ENCODE data around the gene KIF19. TPM values are rescaled to one million over a fixed set of nuclear protein-coding genes. Genes with fewer than 3 reads are reported as not detected.

Gene KIF19
- polyA plus RNA-seq, 2 of the 4 experiments (the other 2 are of a cell fraction) = not detected

DNA sequence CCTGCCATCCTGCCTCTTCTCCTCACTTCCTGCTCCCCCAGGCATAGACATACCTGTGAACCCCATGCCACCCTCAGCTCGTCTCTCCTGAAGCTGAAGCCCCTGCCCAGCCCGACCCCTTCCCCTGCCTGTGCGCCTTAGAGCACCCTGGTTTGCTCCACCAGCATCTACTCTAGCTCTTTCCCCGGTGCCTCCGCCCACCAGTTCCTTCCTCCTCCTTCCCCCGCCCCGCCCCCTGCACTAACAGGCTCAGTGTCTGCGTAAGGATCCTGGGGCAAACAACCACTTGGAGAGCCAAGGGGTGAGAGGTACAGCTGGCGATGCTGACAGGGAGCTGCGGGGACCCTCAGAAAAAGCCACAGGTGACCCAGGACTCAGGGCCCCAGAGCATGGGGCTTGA, 43.2 kb downstream of the KIF19 start:
- DNase-seq (ENCODE audit: low read depth in 1 of 2, low spot score in 1 of 2) (no peak), ATAC-seq (peak; percentile 18 to 62; a peak in 3 of 6 replicates), FAIRE-seq (no peak)
- Histone ChIP-seq H3K4me2 (no peak overlapping the region; the same call in 2 of the 3 replicates), H3K4me3 (no peak overlapping the region), H3K9me3 (no peaks in the 10 kb centered on the region), H3K4me1 (peaks cover 13% of the 10 kb centered on the region; the same call in 2 of the 3 replicates), H3K27ac (no peak overlapping the region)
- POLR2A ChIA-PET = no interaction called here
- CTCF ChIA-PET = interaction anchor here (0.6 to 25.8 kb wide), 31 partner anchors 12 to 525 kb away, joined by 3 to 674 read pairs (median 8); partner anchors contain the start of genes BTBD17, CD300LB, CD300LD and FADS6
- TF ChIP-seq KDM1A (IDR thresholded peaks at IDR 0.05; ENCODE audit: low read depth) = no peak
- TF ChIP-seq ZSCAN20 (CRISPR knock-in tag; IDR thresholded peaks at IDR 0.05) = no peak
- TF ChIP-seq RNF2 (IDR thresholded peaks at IDR 0.05; ENCODE audit: borderline replicate concordance, low read depth) = no peak
- TF ChIP-seq RCOR1 (IDR thresholded peaks at IDR 0.05; ENCODE audit: low read depth, low read length) = no peak
- no peak for TF ChIP-seq ZC3H11A (IDR thresholded peaks at IDR 0.05)
- TF ChIP-seq ZFP36 (IDR thresholded peaks at IDR 0.05; ENCODE audit: borderline replicate concordance, partially characterized antibody) = no peak
- no peak for TF ChIP-seq KDM5A (IDR thresholded peaks at IDR 0.05)
- TF ChIP-seq, protein P1, sequence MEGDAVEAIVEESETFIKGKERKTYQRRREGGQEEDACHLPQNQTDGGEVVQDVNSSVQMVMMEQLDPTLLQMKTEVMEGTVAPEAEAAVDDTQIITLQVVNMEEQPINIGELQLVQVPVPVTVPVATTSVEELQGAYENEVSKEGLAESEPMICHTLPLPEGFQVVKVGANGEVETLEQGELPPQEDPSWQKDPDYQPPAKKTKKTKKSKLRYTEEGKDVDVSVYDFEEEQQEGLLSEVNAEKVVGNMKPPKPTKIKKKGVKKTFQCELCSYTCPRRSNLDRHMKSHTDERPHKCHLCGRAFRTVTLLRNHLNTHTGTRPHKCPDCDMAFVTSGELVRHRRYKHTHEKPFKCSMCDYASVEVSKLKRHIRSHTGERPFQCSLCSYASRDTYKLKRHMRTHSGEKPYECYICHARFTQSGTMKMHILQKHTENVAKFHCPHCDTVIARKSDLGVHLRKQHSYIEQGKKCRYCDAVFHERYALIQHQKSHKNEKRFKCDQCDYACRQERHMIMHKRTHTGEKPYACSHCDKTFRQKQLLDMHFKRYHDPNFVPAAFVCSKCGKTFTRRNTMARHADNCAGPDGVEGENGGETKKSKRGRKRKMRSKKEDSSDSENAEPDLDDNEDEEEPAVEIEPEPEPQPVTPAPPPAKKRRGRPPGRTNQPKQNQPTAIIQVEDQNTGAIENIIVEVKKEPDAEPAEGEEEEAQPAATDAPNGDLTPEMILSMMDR (IDR thresholded peaks at IDR 0.05) = no peak
- no peak for TF ChIP-seq ZNF302 (CRISPR knock-in tag; IDR thresholded peaks at IDR 0.05)
- TF ChIP-seq, protein P2, sequence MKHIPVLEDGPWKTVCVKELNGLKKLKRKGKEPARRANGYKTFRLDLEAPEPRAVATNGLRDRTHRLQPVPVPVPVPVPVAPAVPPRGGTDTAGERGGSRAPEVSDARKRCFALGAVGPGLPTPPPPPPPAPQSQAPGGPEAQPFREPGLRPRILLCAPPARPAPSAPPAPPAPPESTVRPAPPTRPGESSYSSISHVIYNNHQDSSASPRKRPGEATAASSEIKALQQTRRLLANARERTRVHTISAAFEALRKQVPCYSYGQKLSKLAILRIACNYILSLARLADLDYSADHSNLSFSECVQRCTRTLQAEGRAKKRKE (CRISPR knock-in tag; IDR thresholded peaks at IDR 0.05; ENCODE audit: low read depth) = no peak
- no peak for TF ChIP-seq MAFK (IDR thresholded peaks at IDR 0.05; ENCODE audit: partially characterized antibody)
- TF ChIP-seq, protein P3, sequence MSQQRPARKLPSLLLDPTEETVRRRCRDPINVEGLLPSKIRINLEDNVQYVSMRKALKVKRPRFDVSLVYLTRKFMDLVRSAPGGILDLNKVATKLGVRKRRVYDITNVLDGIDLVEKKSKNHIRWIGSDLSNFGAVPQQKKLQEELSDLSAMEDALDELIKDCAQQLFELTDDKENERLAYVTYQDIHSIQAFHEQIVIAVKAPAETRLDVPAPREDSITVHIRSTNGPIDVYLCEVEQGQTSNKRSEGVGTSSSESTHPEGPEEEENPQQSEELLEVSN (IDR thresholded peaks at IDR 0.05; ENCODE audit: borderline replicate concordance, low read depth) = no peak
- no peak for TF ChIP-seq RAD21 (conservative IDR thresholded peaks at IDR 0.05 in 1 of 2, IDR thresholded peaks at IDR 0.05 in 1 of 2)
- TF ChIP-seq SMC3 (IDR thresholded peaks at IDR 0.05) = no peak
- no peak for TF ChIP-seq CEBPB (IDR thresholded peaks at IDR 0.05)
- TF ChIP-seq POLR2A (IDR thresholded peaks at IDR 0.05; ENCODE audit: low read length) = no peak
- TF ChIP-seq RFX5 (IDR thresholded peaks at IDR 0.05) = no peak
- 28% methylated on average over 7 of the region's 10 CpGs for WGBS (ENCODE audit: missing lambda C conversion rate)

DNA sequence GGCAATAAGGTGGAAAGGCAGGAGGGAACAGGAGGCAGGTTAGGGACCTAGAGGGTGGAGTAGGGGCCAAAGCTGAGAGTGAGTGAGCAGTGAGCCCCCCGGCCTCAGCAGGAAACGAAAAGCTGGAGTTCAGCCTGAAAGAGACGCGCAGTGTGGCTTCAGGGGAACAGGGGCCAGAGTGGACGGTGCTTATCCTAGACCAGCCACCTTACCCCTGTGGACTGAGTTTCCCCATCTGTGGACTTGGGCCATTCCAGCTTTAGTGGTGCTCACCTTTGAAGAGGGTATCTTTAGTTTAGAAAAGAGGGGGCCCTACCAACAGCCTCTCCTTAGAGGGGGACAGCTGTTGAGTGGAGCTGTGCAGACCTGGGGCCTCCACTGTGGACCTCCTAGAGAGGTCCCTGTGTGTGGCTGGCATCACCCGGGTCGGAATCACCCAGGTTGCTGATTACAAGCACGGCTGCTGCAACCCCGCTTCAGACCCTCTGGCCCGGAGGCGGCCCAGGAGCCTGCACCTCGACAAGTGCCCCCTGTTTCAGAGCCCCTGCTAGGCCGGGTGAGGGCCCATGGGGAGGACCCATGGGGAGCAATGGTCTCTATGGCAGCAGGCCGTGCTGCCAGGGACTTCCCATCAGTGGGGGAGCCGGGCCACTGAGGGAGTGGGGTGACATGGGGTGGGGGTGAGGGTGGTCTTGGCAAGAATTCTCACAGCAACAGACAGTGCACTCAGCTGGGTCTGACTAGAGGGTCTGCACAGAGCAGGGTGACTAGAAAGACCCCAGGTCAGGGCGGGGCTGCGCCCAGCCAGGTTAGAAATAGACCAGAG, 43.9 kb downstream of the KIF19 start:
- no peak overlapping the region for H3K4me2 ChIP-seq
- FAIRE-seq (no peak), ATAC-seq (no peak), DNase-seq (ENCODE audit: low read depth in 1 of 2, low spot score in 1 of 2) (no peak)
- ChIA-PET CTCF (interaction anchor here (0.7 to 25.8 kb wide), 24 partner anchors 11 to 524 kb away, joined by 3 to 674 read pairs (median 8); partner anchors contain the start of genes BTBD17, CD300LB and FADS6), POLR2A (no interaction called here)
- H3K4me3 ChIP-seq = no peak overlapping the region
- WGBS (ENCODE audit: missing lambda C conversion rate) = 74% methylated on average over 15 of the region's 17 CpGs
- H3K9me3 ChIP-seq = no peaks in the 10 kb centered on the region
- peaks cover 13% of the 10 kb centered on the region; the same call in 2 of the 3 replicates for H3K4me1 ChIP-seq
- H3K27ac ChIP-seq = no peak overlapping the region
- no peak for TF ChIP-seq PHF8 (IDR thresholded peaks at IDR 0.05; ENCODE audit: borderline replicate concordance, low read depth)
- TF ChIP-seq HOXA7 (CRISPR knock-in tag; IDR thresholded peaks at IDR 0.05) = no peak
- TF ChIP-seq HOXB13 (CRISPR knock-in tag; IDR thresholded peaks at IDR 0.05; ENCODE audit: low read depth) = no peak
- TF ChIP-seq RFX5 (IDR thresholded peaks at IDR 0.05) = no peak
- TF ChIP-seq FOSB (CRISPR knock-in tag; IDR thresholded peaks at IDR 0.05) = no peak
- TF ChIP-seq, protein P3 (IDR thresholded peaks at IDR 0.05; ENCODE audit: borderline replicate concordance, low read depth) = no peak
- TF ChIP-seq, protein P4, sequence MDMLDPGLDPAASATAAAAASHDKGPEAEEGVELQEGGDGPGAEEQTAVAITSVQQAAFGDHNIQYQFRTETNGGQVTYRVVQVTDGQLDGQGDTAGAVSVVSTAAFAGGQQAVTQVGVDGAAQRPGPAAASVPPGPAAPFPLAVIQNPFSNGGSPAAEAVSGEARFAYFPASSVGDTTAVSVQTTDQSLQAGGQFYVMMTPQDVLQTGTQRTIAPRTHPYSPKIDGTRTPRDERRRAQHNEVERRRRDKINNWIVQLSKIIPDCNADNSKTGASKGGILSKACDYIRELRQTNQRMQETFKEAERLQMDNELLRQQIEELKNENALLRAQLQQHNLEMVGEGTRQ (IDR thresholded peaks at IDR 0.05) = no peak
- TF ChIP-seq, protein P5, sequence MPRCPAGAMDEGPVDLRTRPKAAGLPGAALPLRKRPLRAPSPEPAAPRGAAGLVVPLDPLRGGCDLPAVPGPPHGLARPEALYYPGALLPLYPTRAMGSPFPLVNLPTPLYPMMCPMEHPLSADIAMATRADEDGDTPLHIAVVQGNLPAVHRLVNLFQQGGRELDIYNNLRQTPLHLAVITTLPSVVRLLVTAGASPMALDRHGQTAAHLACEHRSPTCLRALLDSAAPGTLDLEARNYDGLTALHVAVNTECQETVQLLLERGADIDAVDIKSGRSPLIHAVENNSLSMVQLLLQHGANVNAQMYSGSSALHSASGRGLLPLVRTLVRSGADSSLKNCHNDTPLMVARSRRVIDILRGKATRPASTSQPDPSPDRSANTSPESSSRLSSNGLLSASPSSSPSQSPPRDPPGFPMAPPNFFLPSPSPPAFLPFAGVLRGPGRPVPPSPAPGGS (IDR thresholded peaks at IDR 0.05) = no peak
- no peak for TF ChIP-seq RARB (CRISPR knock-in tag; IDR thresholded peaks at IDR 0.05)
- TF ChIP-seq CEBPB (IDR thresholded peaks at IDR 0.05) = no peak
- TF ChIP-seq ESRRA (IDR thresholded peaks at IDR 0.05; ENCODE audit: borderline replicate concordance, low read length) = no peak
- TF ChIP-seq, protein P6, sequence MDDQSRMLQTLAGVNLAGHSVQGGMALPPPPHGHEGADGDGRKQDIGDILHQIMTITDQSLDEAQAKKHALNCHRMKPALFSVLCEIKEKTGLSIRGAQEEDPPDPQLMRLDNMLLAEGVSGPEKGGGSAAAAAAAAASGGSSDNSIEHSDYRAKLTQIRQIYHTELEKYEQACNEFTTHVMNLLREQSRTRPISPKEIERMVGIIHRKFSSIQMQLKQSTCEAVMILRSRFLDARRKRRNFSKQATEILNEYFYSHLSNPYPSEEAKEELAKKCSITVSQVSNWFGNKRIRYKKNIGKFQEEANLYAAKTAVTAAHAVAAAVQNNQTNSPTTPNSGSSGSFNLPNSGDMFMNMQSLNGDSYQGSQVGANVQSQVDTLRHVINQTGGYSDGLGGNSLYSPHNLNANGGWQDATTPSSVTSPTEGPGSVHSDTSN (IDR thresholded peaks at IDR 0.05) = no peak
- TF ChIP-seq GATA3 (IDR thresholded peaks at IDR 0.05; ENCODE audit: borderline replicate concordance) = no peak
- TF ChIP-seq HOXB5 (CRISPR knock-in tag; IDR thresholded peaks at IDR 0.05) = no peak

Measured in A549 (cell line).